HCT116 (cell line): Measurements from ENCODE around the gene UPK1B. TPM values are rescaled to one million over a fixed set of nuclear protein-coding genes. Genes with fewer than 3 reads are reported as not detected.

ENCODE experiments used
- ATAC-seq: fragments of 200-7000 bp; cut with Tn5 transposase; 2 replicates; pipeline ENCODE4 v1.9.1; 2020; ENCODE audit warnings: mild to moderate bottlenecking, moderate library complexity
- BruUV-seq: library from RNA; stranded (reverse); fragments of 400-500 nt; replicated peaks from 2 replicates; lab custom pipeline; 2021; lab: Mats Ljungman, UMichigan
- CTCF ChIA-PET: fragments of 300-600 bp; sonication (Branson Sonifier 250); formaldehyde crosslinking; loops from one replicate; lab custom pipeline; 2021; ENCODE audit warnings: antibody characterized with exemption; lab: Charles Lee
- POLR2A ChIA-PET: fragments of 300-600, 350-600 bp; sonication (Branson Sonifier 250); formaldehyde crosslinking; loops from one replicate; lab custom pipeline; 2021; ENCODE audit warnings: antibody characterized with exemption; lab: Charles Lee
- RAD21 ChIA-PET, 2 experiments: fragments of 300-600 bp; sonication (Branson Sonifier 250); formaldehyde crosslinking; loops; one replicate each; lab custom pipeline; 2023; ENCODE audit warnings: low total read pairs in 2 of 2; ENCODE audit not compliant: uncharacterized antibody in 2 of 2, unreplicated experiment in 2 of 2, low non-redundant PET in 1 of 2; lab: Charles Lee
- DNase-seq: peaks from one replicate; pipeline ENCODE4 v3.0.0-alpha.2; 2010; ENCODE audit warnings: low read depth, low spot score
- H2AFZ ChIP-seq: fragments of 200-600 bp; shearing (Covaris generic), sonication (generic); 2 replicates; pipeline ENCODE4 v1.6.1; 2017; ENCODE audit warnings: low read depth, mixed run types, mixed read lengths, antibody characterized with exemption, low read length; ENCODE audit not compliant: poor library complexity, severe bottlenecking
- H3K27ac ChIP-seq: 2 replicates; pipeline ENCODE4 v1.5.1; 2012; ENCODE audit warnings: low read depth, low read length
- H3K27me3 ChIP-seq: fragments of 200-600 bp; sonication (generic); 2 replicates; pipeline ENCODE4 v1.6.1; 2016; ENCODE audit warnings: mixed run types, low read length, mixed read lengths; ENCODE audit not compliant: insufficient read depth
- H3K36me3 ChIP-seq, 2 experiments: fragments of 200-500 bp in 1 of 2; fragments of 200-600 bp in 1 of 2; sonication (Bioruptor generic) in 1 of 2; sonication (generic) in 1 of 2; 2 replicates each; pipeline versions ENCODE4 v1.5.1 to v1.6.1; 2014 to 2016; ENCODE audit warnings: low read length in 2 of 2, inconsistent platforms in 1 of 2, mixed read lengths in 1 of 2, mixed run types in 1 of 2; ENCODE audit not compliant: insufficient read depth in 2 of 2, control insufficient read depth in 1 of 2
- H3K4me1 ChIP-seq, 2 experiments: fragments of 200-600 bp in 1 of 2; sonication (generic) in 1 of 2; 2 replicates each; pipeline versions ENCODE4 v1.5.1 to v1.6.1; 2012 to 2017; ENCODE audit warnings: low read length in 2 of 2, inconsistent platforms in 1 of 2, mild to moderate bottlenecking in 1 of 2, mixed read lengths in 1 of 2, mixed run types in 1 of 2, moderate library complexity in 1 of 2; ENCODE audit not compliant: insufficient read depth in 2 of 2, control insufficient read depth in 1 of 2
- H3K4me2 ChIP-seq: fragments of 200-600 bp; sonication (generic); 2 replicates; pipeline ENCODE4 v1.6.1; 2017; ENCODE audit warnings: mixed run types, low read length, mixed read lengths
- H3K4me3 ChIP-seq, 2 experiments: fragments of 200-600 bp in 1 of 2; sonication (generic) in 1 of 2; replicated peaks in 1 of 2; 2 replicates each; pipeline ENCODE4 v1.5.1; 2011 to 2016; ENCODE audit warnings: low read length in 2 of 2, control low read depth in 1 of 2, low read depth in 1 of 2, mild to moderate bottlenecking in 1 of 2, mixed read lengths in 1 of 2, mixed run types in 1 of 2
- H3K79me2 ChIP-seq: fragments of 200-600 bp; sonication (generic); 2 replicates; pipeline ENCODE4 v1.6.1; 2017; ENCODE audit warnings: mild to moderate bottlenecking, mixed run types, low read length, moderate library complexity, mixed read lengths; ENCODE audit not compliant: insufficient read depth
- H3K9ac ChIP-seq: fragments of 200-600 bp; sonication (generic); 2 replicates; pipeline ENCODE4 v1.6.1; 2016; ENCODE audit warnings: low read length, mixed read lengths
- H3K9me2 ChIP-seq: fragments of 200-600 bp; sonication (generic), shearing (Covaris generic); 2 replicates; pipeline ENCODE4 v1.6.1; 2017; ENCODE audit warnings: mixed run types, mild to moderate bottlenecking, moderate library complexity; ENCODE audit not compliant: insufficient read depth
- H3K9me3 ChIP-seq, 2 experiments: fragments of 200-500 bp in 1 of 2; fragments of 200-600 bp in 1 of 2; sonication (Bioruptor generic) in 1 of 2; sonication (generic) in 1 of 2; 2 replicates each; pipeline ENCODE4 v1.6.1; 2014 to 2017; ENCODE audit warnings: low read length in 2 of 2, mixed read lengths in 2 of 2, inconsistent platforms in 1 of 2, low read depth in 1 of 2, mild to moderate bottlenecking in 1 of 2, mixed run types in 1 of 2, moderate library complexity in 1 of 2; ENCODE audit not compliant: control insufficient read depth in 1 of 2, insufficient read depth in 1 of 2
- H4K20me1 ChIP-seq: fragments of 200-600 bp; sonication (generic), shearing (Covaris generic); 2 replicates; pipeline ENCODE4 v1.6.1; 2017; ENCODE audit warnings: mixed run types, mild to moderate bottlenecking, moderate library complexity; ENCODE audit not compliant: insufficient read depth
- ATF3 ChIP-seq: IDR thresholded peaks from 2 replicates; pipeline ENCODE4 v1.6.1; 2012
- CBX3 ChIP-seq: IDR thresholded peaks from 2 replicates; pipeline ENCODE4 v1.6.1; 2012; ENCODE audit warnings: low read depth
- ELF1 ChIP-seq: IDR thresholded peaks from 2 replicates; pipeline ENCODE4 v1.6.1; 2012; ENCODE audit warnings: low read depth, borderline replicate concordance
- EZH2 ChIP-seq: fragments of 200-600 bp; sonication (generic); IDR thresholded peaks from 2 replicates; pipeline ENCODE4 v1.6.1; 2017; ENCODE audit warnings: antibody characterized with exemption, mixed run types
- EZH2phosphoT487 ChIP-seq: fragments of 200-600 bp; IDR thresholded peaks from 2 replicates; pipeline ENCODE4 v1.6.1; 2018; ENCODE audit warnings: antibody characterized with exemption, borderline replicate concordance
- FOSL1 ChIP-seq: IDR thresholded peaks from 2 replicates; pipeline ENCODE4 v1.6.1; 2012; ENCODE audit warnings: low read depth
- MAX ChIP-seq: IDR thresholded peaks from 2 replicates; pipeline ENCODE4 v1.6.1; 2012
- POLR2A ChIP-seq: IDR thresholded peaks from 2 replicates; pipeline ENCODE4 v1.7.0; 2011; ENCODE audit warnings: borderline replicate concordance; ENCODE audit not compliant: insufficient read depth, insufficient read length; ENCODE audit errors: extremely low read depth
- RAD21 ChIP-seq: IDR thresholded peaks from 2 replicates; pipeline ENCODE4 v1.6.1; 2012; ENCODE audit warnings: low read depth, mild to moderate bottlenecking
- REST ChIP-seq: IDR thresholded peaks from 2 replicates; pipeline ENCODE4 v1.6.1; 2012; ENCODE audit warnings: low read depth
- SIN3A ChIP-seq: IDR thresholded peaks from 2 replicates; pipeline ENCODE4 v1.6.1; 2012; ENCODE audit warnings: low read depth
- SP1 ChIP-seq: IDR thresholded peaks from 2 replicates; pipeline ENCODE4 v1.6.1; 2012; ENCODE audit warnings: low read depth
- SRF ChIP-seq: IDR thresholded peaks from 2 replicates; pipeline ENCODE4 v1.6.1; 2012; ENCODE audit warnings: low read depth
- TCF7L2 ChIP-seq: IDR thresholded peaks from 2 replicates; pipeline ENCODE4 v1.7.0; 2011; ENCODE audit warnings: borderline replicate concordance, inconsistent platforms; ENCODE audit not compliant: insufficient read depth, insufficient read length; ENCODE audit errors: extremely low read depth
- ZBTB33 ChIP-seq: IDR thresholded peaks from 2 replicates; pipeline ENCODE4 v1.6.1; 2011; ENCODE audit warnings: mild to moderate bottlenecking, low read length, moderate library complexity; ENCODE audit not compliant: insufficient replicate concordance; ENCODE audit errors: extremely low read depth
- ZNF274 ChIP-seq: fragments of 200-500 bp; sonication (Bioruptor generic); IDR thresholded peaks from 2 replicates; pipeline ENCODE4 v1.6.1; 2014; ENCODE audit warnings: mild to moderate bottlenecking, low read depth, low read length, inconsistent platforms
- intact Hi-C: fragments of 100-400 bp; cut with micrococcal nuclease; formaldehyde crosslinking; loops from 2 replicates; pipeline ENCODE4 v1.10.0; 2022
- total RNA-seq: library from RNA; stranded (reverse); gene quantifications from one replicate; pipeline ENCODE4 v1.2.1, GENCODE V29; 2021; ENCODE audit not compliant: unreplicated experiment

The UPK1B gene
- total RNA-seq, 1 experiment from 2014 or later, result not detected

- Histone ChIP-seq H3K9ac (no peak overlapping the region), H3K36me3 (no peaks in the 10 kb centered on the region)
- no TSS peak for BruUV-seq
Observed at GRCh38 chr3:119187266-119187665, 13.9 kb downstream of the UPK1B start.

More at GRCh38 chr3:119187266-119187665, 13.9 kb downstream of the UPK1B start:
- Histone ChIP-seq H2AFZ (no peak overlapping the region), H3K79me2 (no peaks in the 10 kb centered on the region), H3K27ac (no peak overlapping the region), H3K4me1 (no peaks in the 10 kb centered on the region), H3K4me2 (no peak overlapping the region), H4K20me1 (no peaks in the 10 kb centered on the region), H3K27me3 (no peaks in the 10 kb centered on the region), H3K4me3 (no peak overlapping the region), H3K9me3 (no peaks in the 10 kb centered on the region), H3K9me2 (no peaks in the 10 kb centered on the region)
- ChIA-PET POLR2A (no interaction called here), CTCF (no interaction called here), RAD21 (no interaction called here)
- DNase-seq, result no peak
- no peak for ATAC-seq
- TF ChIP-seq POLR2A, result no peak
- no peak for TF ChIP-seq TCF7L2
- TF ChIP-seq EZH2phosphoT487, result no peak
- TF ChIP-seq MAX, result no peak
- TF ChIP-seq CBX3, result no peak
- TF ChIP-seq FOSL1, result no peak
- TF ChIP-seq RAD21, result no peak
- TF ChIP-seq EZH2, result no peak
- no peak for TF ChIP-seq ZNF274
- TF ChIP-seq SIN3A, result no peak
- TF ChIP-seq SRF, result no peak
- TF ChIP-seq ATF3, result no peak
- TF ChIP-seq REST, result no peak
- no peak for TF ChIP-seq SP1
- TF ChIP-seq ZBTB33, result no peak
- TF ChIP-seq ELF1, result no peak
- intact Hi-C loops, result no loop called here
